ENCODE measurements around the gene PIM3.

PIM3 gene

GRCh38 chr22:49921508-49922278 is 38.9 kb upstream of the PIM3 start:
- no peak overlapping the region for H3K9ac ChIP-seq (ENCODE audit: low read depth, low read length)
- H3K27ac ChIP-seq (ENCODE audit: low read length) = no peak overlapping the region
- H3K27me3 ChIP-seq (ENCODE audit: insufficient read depth, low read length) = no peaks in the 10 kb centered on the region
- no peaks in the 10 kb centered on the region for H3K4me1 ChIP-seq (ENCODE audit: insufficient read depth, low read length)
- H3K36me3 ChIP-seq (ENCODE audit: insufficient read depth, low read depth, low read length) = 0 out of 2 replicates have a peak, but pooled peaks cover 12% of the 10 kb centered on the region
- H3K4me3 ChIP-seq (ENCODE audit: low read length) = no peak overlapping the region
- no peaks in the 10 kb centered on the region for H3K9me3 ChIP-seq (ENCODE audit: insufficient read depth, low read depth, low read length)

- Histone ChIP-seq H3K9ac (ENCODE audit: low read depth, low read length) (no peak overlapping the region), H3K4me1 (ENCODE audit: insufficient read depth, low read length) (no peaks in the 10 kb centered on the region)
These were observed 38.1 kb upstream of the PIM3 start for GRCh38 chr22:49922484-49922883.

GRCh38 chr22:49922926-49923325 is 37.6 kb upstream of the PIM3 start:
- H3K36me3 ChIP-seq (ENCODE audit: insufficient read depth, low read depth, low read length) = 0 out of 2 replicates have a peak, but pooled peaks cover 12% of the 10 kb centered on the region
- H3K4me1 ChIP-seq (ENCODE audit: insufficient read depth, low read length) = no peaks in the 10 kb centered on the region
- no peak overlapping the region for H3K9ac ChIP-seq (ENCODE audit: low read depth, low read length)
- H3K4me3 ChIP-seq (ENCODE audit: low read length) = no peak overlapping the region
- no peaks in the 10 kb centered on the region for H3K27me3 ChIP-seq (ENCODE audit: insufficient read depth, low read length)
- H3K9me3 ChIP-seq (ENCODE audit: insufficient read depth, low read depth, low read length) = no peaks in the 10 kb centered on the region
- no peak overlapping the region for H3K27ac ChIP-seq (ENCODE audit: low read length)

More at GRCh38 chr22:49922484-49922883, 38.1 kb upstream of the PIM3 start:
- no peak overlapping the region for H3K27ac ChIP-seq (ENCODE audit: low read length)
- no peak overlapping the region for H3K4me3 ChIP-seq (ENCODE audit: low read length)
- no peaks in the 10 kb centered on the region for H3K27me3 ChIP-seq (ENCODE audit: insufficient read depth, low read length)
- H3K9me3 ChIP-seq (ENCODE audit: insufficient read depth, low read depth, low read length) = no peaks in the 10 kb centered on the region
- H3K36me3 ChIP-seq (ENCODE audit: insufficient read depth, low read depth, low read length) = 0 out of 2 replicates have a peak, but pooled peaks cover 12% of the 10 kb centered on the region

GRCh38 chr22:49923445-49923844 is 37.1 kb upstream of the PIM3 start:
- Histone ChIP-seq H3K4me3 (ENCODE audit: low read length) (no peak overlapping the region), H3K4me1 (ENCODE audit: insufficient read depth, low read length) (no peaks in the 10 kb centered on the region), H3K9ac (ENCODE audit: low read depth, low read length) (no peak overlapping the region), H3K27me3 (ENCODE audit: insufficient read depth, low read length) (no peaks in the 10 kb centered on the region), H3K9me3 (ENCODE audit: insufficient read depth, low read depth, low read length) (no peaks in the 10 kb centered on the region), H3K27ac (ENCODE audit: low read length) (no peak overlapping the region), H3K36me3 (ENCODE audit: insufficient read depth, low read depth, low read length) (0 out of 2 replicates have a peak, but pooled peaks cover 12% of the 10 kb centered on the region)

- no peak overlapping the region for H3K4me3 ChIP-seq (ENCODE audit: low read length)
- H3K27ac ChIP-seq (ENCODE audit: low read length) = no peak overlapping the region
- no peaks in the 10 kb centered on the region for H3K9me3 ChIP-seq (ENCODE audit: insufficient read depth, low read depth, low read length)
- no peaks in the 10 kb centered on the region for H3K4me1 ChIP-seq (ENCODE audit: insufficient read depth, low read length)
- H3K27me3 ChIP-seq (ENCODE audit: insufficient read depth, low read length) = no peaks in the 10 kb centered on the region; the same call in 1 of the 2 replicates
- no peak overlapping the region for H3K9ac ChIP-seq (ENCODE audit: low read depth, low read length)
- 0 out of 2 replicates have a peak, but pooled peaks cover 12% of the 10 kb centered on the region for H3K36me3 ChIP-seq (ENCODE audit: insufficient read depth, low read depth, low read length)
These were observed 36.3 kb upstream of the PIM3 start for GRCh38 chr22:49924113-49924833.

GRCh38 chr22:49925525-49926128 is 34.9 kb upstream of the PIM3 start:
- Histone ChIP-seq H3K4me1 (ENCODE audit: insufficient read depth, low read length) (no peaks in the 10 kb centered on the region), H3K4me3 (ENCODE audit: low read length) (no peak overlapping the region), H3K9ac (ENCODE audit: low read depth, low read length) (no peak overlapping the region)

GRCh38 chr22:49926916-49927315 is 33.7 kb upstream of the PIM3 start:
- H3K4me1 ChIP-seq (ENCODE audit: insufficient read depth, low read length) = no peaks in the 10 kb centered on the region
- no peaks in the 10 kb centered on the region for H3K36me3 ChIP-seq (ENCODE audit: insufficient read depth, low read depth, low read length)
- H3K9me3 ChIP-seq (ENCODE audit: insufficient read depth, low read depth, low read length) = no peaks in the 10 kb centered on the region
- no peak overlapping the region for H3K27ac ChIP-seq (ENCODE audit: low read length)
- H3K4me3 ChIP-seq (ENCODE audit: low read length) = no peak overlapping the region
- H3K27me3 ChIP-seq (ENCODE audit: insufficient read depth, low read length) = peaks cover 19% of the 10 kb centered on the region
- H3K9ac ChIP-seq (ENCODE audit: low read depth, low read length) = no peak overlapping the region

More at GRCh38 chr22:49925525-49926128, 34.9 kb upstream of the PIM3 start:
- peaks cover 11% of the 10 kb centered on the region for H3K27me3 ChIP-seq (ENCODE audit: insufficient read depth, low read length)
- 0 out of 2 replicates have a peak, but pooled peaks cover 6% of the 10 kb centered on the region for H3K36me3 ChIP-seq (ENCODE audit: insufficient read depth, low read depth, low read length)
- H3K27ac ChIP-seq (ENCODE audit: low read length) = no peak overlapping the region
- H3K9me3 ChIP-seq (ENCODE audit: insufficient read depth, low read depth, low read length) = no peaks in the 10 kb centered on the region

- no peaks in the 10 kb centered on the region for H3K4me1 ChIP-seq (ENCODE audit: insufficient read depth, low read length)
- no peak overlapping the region for H3K9ac ChIP-seq (ENCODE audit: low read depth, low read length)
- no peak overlapping the region for H3K27ac ChIP-seq (ENCODE audit: low read length)
- no peaks in the 10 kb centered on the region for H3K36me3 ChIP-seq (ENCODE audit: insufficient read depth, low read depth, low read length)
- no peaks in the 10 kb centered on the region for H3K9me3 ChIP-seq (ENCODE audit: insufficient read depth, low read depth, low read length)
- H3K27me3 ChIP-seq (ENCODE audit: insufficient read depth, low read length) = peaks cover 19% of the 10 kb centered on the region
- no peak overlapping the region for H3K4me3 ChIP-seq (ENCODE audit: low read length)
These were observed 32.9 kb upstream of the PIM3 start for GRCh38 chr22:49927483-49928184.

- Histone ChIP-seq H3K4me1 (ENCODE audit: insufficient read depth, low read length) (no peaks in the 10 kb centered on the region), H3K9me3 (ENCODE audit: insufficient read depth, low read depth, low read length) (no peaks in the 10 kb centered on the region), H3K27ac (ENCODE audit: low read length) (no peak overlapping the region), H3K36me3 (ENCODE audit: insufficient read depth, low read depth, low read length) (no peaks in the 10 kb centered on the region), H3K27me3 (ENCODE audit: insufficient read depth, low read length) (peaks cover 19% of the 10 kb centered on the region), H3K9ac (ENCODE audit: low read depth, low read length) (no peak overlapping the region), H3K4me3 (ENCODE audit: low read length) (no peak overlapping the region)
These were observed 32.4 kb upstream of the PIM3 start for GRCh38 chr22:49928185-49928495.

- Histone ChIP-seq H3K4me3 (ENCODE audit: low read length) (no peak overlapping the region), H3K4me1 (ENCODE audit: insufficient read depth, low read length) (no peaks in the 10 kb centered on the region), H3K27ac (ENCODE audit: low read length) (no peak overlapping the region), H3K9ac (ENCODE audit: low read depth, low read length) (no peak overlapping the region), H3K36me3 (ENCODE audit: insufficient read depth, low read depth, low read length) (no peaks in the 10 kb centered on the region), H3K9me3 (ENCODE audit: insufficient read depth, low read depth, low read length) (no peaks in the 10 kb centered on the region), H3K27me3 (ENCODE audit: insufficient read depth, low read length) (peaks cover 19% of the 10 kb centered on the region)
These were observed 31.9 kb upstream of the PIM3 start for GRCh38 chr22:49928555-49929210.
